Amygdala (tissue), 56 donors: ENCODE results near the gene ERN1.

ENCODE experiments used
- DNase-seq, 56 donors: peaks; one replicate each; lab custom pipeline; 2025; lab: John Stamatoyannopoulos, UW

Gene ERN1

GRCh38 chr17:64067657-64068056 lies 62.3 kb downstream of the ERN1 start:
- no peak for DNase-seq

- DNase-seq, result no peak
These were observed 63.2 kb downstream of the ERN1 start for GRCh38 chr17:64066716-64067115.

- no peak for DNase-seq
These were observed 64.8 kb downstream of the ERN1 start for GRCh38 chr17:64065161-64065560.

- no peak for DNase-seq
These were observed 65.6 kb downstream of the ERN1 start for GRCh38 chr17:64064331-64064730.

- peak in 3 of 56 donors; percentile 2 to 24 (median 7) for DNase-seq
These were observed 66.1 kb downstream of the ERN1 start for GRCh38 chr17:64063766-64064224.

- DNase-seq, result no peak
These were observed 66.9 kb downstream of the ERN1 start for GRCh38 chr17:64063088-64063487.

GRCh38 chr17:64061178-64061898 lies 68.6 kb downstream of the ERN1 start:
- no peak for DNase-seq

GRCh38 chr17:64060331-64060730 lies 69.6 kb downstream of the ERN1 start:
- no peak for DNase-seq

- no peak for DNase-seq
These were observed 70.2 kb downstream of the ERN1 start for GRCh38 chr17:64059756-64060155.

- DNase-seq, result no peak
These were observed 71.3 kb downstream of the ERN1 start for GRCh38 chr17:64058621-64059020.

GRCh38 chr17:64057701-64058263 lies 72.2 kb downstream of the ERN1 start:
- DNase-seq, result no peak

- no peak for DNase-seq
These were observed 73.5 kb downstream of the ERN1 start for GRCh38 chr17:64056269-64057005.

GRCh38 chr17:64055183-64056142 lies 74.5 kb downstream of the ERN1 start:
- DNase-seq, result no peak

- no peak for DNase-seq
These were observed 75.6 kb downstream of the ERN1 start for GRCh38 chr17:64054304-64054703.

- DNase-seq, result no peak
These were observed 76.8 kb downstream of the ERN1 start for GRCh38 chr17:64053101-64053500.

- no peak for DNase-seq
These were observed 78.8 kb downstream of the ERN1 start for GRCh38 chr17:64051153-64051552.

- no peak for DNase-seq
These were observed 81.1 kb downstream of the ERN1 start for GRCh38 chr17:64048805-64049204.

GRCh38 chr17:64045176-64045575 lies 84.8 kb downstream of the ERN1 start:
- DNase-seq, result no peak

- no peak for DNase-seq
These were observed 87.1 kb downstream of the ERN1 start for GRCh38 chr17:64042700-64043485.

- no peak for DNase-seq
These were observed 88.0 kb downstream of the ERN1 start for GRCh38 chr17:64041912-64042311.
